Stimulated activated CD8-positive, alpha-beta memory T cell treated with anti-CD3 and anti-CD28 coated beads, Interleukin-4, amount 100 ng/mL, for 24 hours (primary cell): ENCODE results near the gene OR4E2.
"Not testable (repeated sequence)": the region's sequence is repeated elsewhere in the genome, so short reads cannot be mapped to it uniquely, and the experiment has no call there.

Experiments used
- DNase-seq: peaks from one replicate; pipeline ENCODE4 v3.0.0-alpha.2; 2020; ENCODE audit warnings: low read depth

OR4E2 gene, protein sequence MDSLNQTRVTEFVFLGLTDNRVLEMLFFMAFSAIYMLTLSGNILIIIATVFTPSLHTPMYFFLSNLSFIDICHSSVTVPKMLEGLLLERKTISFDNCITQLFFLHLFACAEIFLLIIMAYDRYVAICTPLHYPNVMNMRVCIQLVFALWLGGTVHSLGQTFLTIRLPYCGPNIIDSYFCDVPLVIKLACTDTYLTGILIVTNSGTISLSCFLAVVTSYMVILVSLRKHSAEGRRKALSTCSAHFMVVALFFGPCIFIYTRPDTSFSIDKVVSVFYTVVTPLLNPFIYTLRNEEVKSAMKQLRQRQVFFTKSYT

DNA sequence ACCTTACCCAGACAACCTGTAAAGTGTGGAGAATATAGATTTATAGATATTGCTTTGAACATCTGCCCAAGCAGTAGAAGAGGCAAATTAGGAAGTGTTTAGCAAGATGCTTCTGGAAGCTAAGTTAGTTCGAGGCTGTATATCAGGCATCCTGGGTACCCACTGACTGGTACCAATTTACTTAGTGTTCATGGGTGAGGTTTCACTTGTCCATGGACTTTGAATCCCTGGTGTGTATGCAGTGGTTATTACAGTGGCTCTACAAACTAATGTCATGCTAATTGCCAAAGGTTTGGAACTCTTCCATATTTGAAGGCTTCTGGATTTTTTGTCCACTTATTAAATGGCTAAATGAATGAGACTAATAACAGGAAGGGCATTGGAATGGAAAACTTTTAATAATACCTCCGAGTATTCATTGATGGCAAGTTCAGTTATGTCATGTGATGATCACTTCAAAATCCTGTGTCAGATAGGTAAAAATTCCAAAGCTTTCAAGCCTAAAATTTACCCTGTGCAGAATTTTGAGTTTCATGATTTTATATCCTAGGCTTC is at the start of gene OR4E2:
OR4E2 (plus strand) TSS at position 505 of the 555 bp plus-strand sequence. CDS start 11,248 bp downstream, outside the sequence.
- no peak for DNase-seq

DNA sequence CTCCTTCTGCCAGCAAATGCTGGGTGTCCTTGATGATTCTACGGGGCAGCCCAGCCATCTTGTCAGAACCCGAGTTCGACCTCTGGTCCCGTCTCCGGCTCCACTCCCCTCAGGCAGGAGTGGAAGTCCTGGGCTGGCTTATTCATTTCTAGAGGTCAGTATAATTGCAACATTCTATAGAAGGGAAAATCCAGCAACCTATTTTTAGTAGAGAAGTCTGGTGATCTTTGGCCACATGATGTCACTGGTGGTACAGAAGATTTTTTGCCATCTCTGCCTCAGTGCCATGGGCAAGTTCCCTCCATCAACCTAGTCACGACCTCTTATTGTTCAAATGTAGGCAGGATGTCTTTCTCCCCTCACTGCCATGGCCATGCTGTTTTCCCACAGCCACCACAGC is 41.3 kb upstream of the OR4E2 start:
- DNase-seq = no peak

DNA sequence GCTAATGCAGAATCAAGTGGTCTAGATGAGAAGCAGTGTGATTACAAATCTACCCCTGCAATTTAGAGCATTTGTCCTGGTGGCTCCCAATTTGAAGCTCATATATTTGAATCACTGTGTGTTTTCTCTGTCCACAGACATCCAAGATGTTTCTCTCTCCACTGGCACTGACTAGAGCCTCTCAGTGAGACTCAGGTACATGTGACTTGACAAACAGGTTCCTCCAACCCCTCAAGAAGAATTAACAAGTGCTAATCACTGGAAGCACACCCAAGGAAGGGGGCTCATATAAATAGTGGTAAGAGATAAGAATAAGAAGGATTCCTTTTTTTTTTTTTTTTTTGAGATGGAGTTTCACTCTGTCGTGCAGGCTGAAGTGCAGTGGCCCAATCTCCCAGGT is 39.4 kb upstream of the OR4E2 start:
- DNase-seq = no peak

DNA sequence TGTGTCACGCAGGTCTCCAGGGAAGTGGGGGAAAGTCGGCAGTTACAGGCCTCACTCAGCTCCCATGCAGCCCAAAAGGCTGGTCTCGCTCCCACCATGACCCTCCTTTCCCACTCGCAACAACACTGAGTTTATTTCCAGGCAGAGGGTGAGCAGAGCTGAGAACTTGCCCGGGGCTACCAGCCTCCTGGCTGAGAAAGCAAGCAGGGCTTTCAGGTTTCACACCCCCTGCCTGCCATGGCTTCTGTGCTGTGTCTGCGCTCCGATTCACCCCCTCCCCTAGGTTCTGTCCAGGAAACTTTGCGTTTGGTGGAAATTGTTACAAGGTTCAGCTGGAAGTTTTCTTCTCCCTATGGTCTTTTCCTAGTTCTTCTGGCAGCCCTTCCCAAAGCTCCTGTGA is 36.0 kb upstream of the OR4E2 start:
- no peak for DNase-seq

DNA sequence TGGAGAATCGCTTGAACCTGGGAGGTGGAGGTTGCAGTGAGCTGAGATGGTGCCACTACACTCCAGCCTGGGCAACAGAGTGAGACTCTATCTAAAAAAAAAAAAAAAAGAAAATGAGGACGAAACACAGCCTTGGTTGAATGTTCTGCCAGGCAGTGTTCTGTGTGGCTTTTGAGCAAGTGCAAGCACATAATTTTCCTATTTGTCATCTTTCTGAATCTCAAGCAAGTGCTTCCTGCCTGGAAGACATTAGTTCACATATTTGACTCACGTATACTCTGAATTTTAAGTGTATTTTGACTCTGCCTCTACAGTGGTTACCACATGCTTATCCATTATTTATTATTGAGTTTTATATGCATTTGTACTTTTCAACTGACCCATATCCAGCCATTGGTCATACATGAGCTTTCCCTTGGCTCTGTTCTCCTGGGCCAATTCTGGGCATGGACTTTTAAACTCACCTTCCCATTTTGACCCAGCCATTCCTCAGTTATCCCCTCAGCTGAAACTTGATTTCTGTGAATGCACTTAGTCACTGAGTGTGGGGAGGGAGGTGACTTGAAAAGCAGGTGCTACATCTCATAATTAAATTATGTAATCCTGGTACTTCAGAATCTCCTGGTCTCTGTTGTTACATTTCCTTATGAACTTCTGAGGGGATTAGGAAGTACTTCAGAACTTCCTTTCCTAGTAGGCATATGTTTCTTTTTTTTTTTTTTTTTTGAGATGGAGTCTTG is 27.0 kb upstream of the OR4E2 start:
- DNase-seq = no peak

DNA sequence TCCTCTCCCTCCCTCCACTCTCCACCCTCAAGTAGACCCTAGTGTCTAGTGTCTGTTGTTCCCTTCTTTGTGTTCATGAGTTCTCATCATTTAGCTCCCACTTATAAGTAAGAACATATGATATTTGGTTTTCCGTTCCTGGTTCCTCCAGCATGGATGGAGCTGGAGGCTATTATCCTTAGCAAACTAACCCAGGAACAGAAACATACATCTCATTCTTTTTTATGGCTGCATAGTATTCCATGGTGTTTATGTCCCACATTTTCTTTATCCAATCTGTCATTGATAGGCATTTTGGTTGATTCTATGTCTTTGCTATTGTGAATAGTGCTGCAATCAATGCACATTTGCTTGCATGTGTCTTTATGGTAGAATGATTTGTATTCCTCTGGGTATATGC is 23.1 kb upstream of the OR4E2 start:
- DNase-seq = not testable (repeated sequence)

DNA sequence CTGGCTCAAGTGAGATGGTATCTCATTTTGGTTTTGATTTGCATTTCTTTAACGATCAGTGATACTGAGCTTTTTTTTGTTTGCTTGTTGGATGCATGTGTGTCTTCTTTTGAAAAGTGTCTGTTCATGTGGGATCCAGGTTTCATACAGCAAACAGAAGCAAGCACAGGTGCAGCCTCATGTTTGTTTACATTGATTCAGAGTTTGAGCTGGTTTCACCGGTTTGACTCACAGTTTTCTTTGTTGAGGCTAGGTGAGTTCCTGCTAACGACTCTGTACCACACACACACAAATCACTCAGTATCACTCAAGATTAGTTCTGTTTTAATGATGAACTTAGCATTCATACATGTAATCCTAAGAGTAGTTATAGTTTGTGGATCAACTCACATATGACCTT is 22.6 kb upstream of the OR4E2 start:
- no peak for DNase-seq

DNA sequence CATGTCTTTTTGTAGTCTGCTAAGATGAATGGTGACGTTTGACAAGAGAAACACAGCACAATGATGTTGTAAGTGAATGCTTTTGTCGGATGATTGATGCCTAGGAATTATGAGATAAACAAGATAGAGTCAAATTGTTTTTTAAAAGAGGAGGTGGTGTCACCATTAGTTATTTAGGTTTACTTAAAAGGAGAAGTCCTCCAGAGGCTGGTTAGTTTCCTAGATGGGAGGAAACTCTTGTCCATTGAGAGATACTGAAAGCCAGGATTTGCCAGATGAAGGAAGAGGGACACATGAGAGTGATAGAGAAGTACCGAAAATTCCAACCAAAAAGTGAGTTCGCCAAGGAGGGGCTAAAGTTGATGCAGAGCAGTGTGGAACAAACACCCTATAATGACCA is 18.8 kb upstream of the OR4E2 start, which contains the start of gene OR10G2:
OR10G2 (minus strand) TSS at position 101 of the 400 bp plus-strand sequence; CDS start at position 3, 98 bp downstream.
- no peak for DNase-seq

DNA sequence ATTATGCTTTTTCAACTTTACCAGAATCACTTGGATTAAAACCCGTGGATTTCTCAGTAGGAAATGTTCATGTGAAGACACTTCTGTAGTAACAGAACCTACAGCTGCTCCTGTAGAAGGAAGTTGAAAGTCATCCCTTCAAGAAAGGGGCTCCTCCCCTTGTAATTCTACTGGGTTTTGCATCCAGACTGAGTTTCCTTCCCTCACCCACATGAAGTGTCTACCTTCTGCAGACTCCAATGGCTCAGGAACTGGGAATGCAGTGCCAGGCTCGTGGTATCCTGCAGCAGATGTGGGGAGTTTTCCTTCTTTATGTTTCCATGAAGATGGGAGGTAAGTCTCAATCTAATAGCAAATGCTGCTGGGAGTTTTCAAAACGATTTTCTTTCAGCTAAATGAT is 11.0 kb upstream of the OR4E2 start:
- no peak for DNase-seq

DNA sequence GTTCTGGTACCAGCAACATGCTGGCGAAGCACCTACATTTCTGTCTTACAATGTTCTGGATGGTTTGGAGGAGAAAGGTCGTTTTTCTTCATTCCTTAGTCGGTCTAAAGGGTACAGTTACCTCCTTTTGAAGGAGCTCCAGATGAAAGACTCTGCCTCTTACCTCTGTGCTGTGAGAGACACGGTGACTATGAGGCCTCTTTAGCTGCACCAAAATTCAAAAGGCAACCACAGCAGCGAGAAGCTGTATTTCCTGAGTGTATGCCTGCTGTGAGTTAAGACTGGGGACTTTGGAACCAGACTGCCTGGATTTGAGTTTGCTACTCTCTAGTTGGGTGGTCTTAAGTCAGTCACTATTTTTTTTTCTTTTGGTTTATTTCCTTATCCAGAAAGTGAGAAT is 10.2 kb upstream of the OR4E2 start:
- DNase-seq = no peak

DNA sequence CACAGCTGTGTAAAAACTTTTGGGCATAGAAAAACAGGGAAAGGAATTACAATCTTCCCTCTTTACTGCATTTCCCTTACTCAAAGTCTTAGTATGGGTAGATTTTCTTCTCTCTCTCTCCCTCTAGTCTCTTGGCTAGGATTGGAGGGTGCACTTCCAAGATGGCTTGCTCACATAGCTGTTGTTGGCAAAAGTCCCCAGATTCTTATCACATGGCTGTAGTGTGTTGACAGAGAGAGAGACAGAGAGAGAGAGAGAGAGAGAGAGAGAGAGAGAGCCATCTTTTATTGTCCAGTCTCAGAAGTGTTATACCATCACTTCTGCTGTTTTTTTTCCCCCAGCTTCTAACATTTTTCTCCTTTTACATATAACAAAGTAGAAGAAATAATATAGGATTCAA is 6.3 kb upstream of the OR4E2 start:
- DNase-seq = no peak

DNA sequence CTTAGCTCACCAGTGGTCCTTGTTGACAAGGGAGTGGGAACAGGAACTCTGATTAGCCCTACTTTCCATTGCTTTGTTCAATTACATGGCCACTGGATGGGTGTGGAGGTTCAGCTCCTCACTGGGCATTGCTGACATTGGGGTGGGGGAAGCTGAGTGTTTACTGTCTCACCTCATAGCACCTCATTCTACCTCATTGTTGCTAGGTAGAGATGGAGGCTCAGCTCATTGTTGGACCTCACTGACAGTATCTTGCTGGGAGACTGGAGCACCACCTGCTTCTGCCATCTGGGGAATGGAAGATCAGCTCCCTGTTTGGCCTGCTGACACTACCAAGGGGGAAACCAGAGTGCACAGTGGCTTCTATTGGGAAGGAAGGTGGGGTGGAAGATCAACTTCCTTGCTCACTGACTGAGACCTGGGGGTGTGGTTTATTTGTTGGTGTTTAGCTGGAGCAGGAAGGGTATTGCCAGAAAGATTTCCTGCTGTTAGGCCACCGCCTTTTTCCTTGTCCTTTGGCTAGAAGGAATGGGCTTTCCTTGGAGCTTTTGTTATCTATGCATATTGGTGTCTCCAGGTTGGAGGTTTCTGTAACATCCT is 1.3 kb upstream of the OR4E2 start:
- no peak for DNase-seq

DNA sequence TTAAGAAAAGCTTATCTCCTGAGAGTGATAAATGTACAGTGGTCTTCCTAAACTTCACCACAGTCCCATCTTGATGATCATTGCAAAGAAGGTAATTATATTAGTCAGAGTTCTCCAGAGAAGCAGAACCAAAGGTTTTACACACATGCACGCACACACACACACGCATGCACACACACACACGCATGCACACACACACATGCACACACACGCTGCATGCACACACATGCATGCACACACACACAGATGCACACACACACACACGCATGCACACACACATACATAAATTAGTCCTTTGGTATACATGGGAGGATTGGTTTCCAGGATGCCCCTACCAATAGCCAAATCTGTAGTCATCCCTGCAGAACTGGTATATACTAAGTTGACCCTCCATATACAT is 580 bp downstream of the OR4E2 start:
- no peak for DNase-seq

DNA sequence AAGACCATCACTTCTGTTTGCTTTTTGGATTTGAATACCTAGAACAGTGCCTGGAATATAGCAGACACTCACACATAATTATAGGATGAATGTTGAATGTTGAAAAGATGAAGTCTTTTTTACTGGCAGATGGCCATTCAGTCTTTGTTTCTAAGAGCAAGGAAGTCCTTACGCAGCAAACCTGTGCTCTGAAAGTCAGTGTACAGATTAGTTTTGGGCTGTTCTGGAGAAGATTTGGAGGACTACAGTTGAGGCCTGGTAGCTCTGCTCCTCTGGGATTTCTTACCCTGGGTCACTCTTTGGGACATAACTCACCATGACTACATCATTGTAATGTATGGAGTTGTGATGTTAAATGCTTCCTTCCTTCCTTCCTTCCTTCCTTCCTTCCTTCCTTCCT is 3.3 kb downstream of the OR4E2 start:
- DNase-seq = no peak

DNA sequence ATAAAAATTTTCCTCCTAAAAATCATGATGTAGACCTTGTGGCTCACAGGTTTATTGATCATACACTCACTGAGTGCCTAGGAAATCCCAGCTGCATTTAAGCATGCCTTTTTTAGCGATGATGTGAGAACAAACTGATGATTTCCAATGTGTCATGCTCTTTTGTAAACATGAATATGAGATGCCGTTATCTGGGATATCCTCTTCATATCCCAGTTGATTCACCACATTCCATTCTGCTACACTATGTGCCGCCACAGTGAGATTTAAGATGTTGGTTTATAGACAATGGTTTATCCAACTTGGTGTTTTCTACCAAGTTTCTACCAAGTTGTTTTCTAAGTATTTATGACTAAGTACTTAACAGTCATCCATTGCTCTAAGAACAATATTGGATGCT is 14.7 kb downstream of the OR4E2 start:
- no peak for DNase-seq

DNA sequence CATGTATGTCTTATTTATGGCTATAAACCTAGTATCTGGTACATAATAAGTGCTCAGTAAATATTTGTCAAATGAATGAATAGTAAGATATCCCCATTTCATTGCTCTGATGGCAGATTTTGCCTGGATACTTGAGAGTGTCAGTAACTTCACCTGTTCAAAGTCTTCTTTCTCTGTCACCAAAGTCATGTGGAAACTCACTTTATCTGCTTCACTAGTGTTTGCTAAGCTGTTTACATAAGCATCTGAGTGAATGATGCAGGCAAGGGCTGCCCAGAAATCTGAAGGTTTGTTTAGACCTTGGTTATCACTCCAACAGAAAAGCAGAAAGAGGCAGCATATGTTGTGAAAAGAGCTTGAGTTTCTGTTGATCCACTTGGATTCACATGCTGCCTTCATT is 15.6 kb downstream of the OR4E2 start:
- DNase-seq = no peak

DNA sequence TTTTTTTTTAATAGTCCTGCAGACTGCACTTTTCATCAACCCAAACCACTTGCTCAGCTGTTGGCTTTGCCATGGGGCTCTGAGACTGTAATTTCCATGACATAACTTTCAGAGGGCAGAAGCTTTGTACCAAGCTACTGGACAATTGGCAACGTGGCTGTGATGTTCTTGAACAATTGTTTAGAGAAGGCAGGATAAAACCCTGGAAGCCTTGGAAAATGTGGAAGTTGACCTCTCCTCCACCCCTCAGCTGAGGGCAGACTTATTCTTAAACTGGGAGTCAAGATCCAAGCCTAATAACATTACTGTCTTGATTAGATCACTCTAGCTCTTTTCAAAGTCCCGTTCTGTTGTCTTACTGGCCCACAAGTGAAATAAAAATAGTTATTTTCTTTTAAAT is 17.7 kb downstream of the OR4E2 start:
- DNase-seq = no peak

DNA sequence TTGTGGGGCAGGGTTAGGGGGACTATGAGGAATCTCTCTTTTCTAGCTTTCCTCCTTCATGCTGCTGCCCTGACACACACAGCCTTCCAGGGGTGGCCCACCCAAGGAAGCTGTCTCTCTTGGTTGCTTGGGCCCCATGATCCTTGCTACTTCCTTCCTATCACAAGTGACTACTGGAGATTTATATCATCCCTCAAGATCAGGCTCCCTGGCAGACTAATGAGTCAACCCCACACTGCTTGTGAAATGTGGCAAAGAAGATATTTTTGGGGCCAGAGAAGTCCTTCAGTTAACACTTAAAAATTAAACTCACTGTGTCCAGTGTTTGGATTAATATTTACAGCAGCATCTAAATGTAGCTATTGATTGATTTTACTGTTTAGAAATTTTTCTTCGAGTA is 18.5 kb downstream of the OR4E2 start:
- DNase-seq = no peak

DNA sequence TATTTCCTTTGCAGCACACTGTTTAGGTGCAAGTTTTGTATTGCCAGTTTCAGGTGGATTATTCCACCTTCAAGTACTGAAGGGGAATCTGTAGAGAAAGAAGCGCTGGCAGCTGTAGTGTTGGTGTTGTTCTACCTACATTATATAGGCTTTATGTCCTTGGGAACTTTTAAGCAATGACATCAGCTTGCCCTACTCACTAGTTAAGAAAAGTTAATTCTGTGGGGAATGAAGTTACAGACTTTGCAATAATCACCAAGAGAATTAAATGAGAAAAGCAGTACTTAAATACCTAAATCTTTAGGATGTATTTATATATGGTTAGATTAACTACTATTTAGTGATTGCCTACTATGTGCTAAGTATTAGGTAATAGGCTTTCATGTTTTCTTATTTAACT is 20.1 kb downstream of the OR4E2 start, which contains the start of gene OR4E1:
OR4E1 (minus strand) TSS at position 101 of the 400 bp plus-strand sequence. CDS start 2,883 bp downstream, outside the sequence.
- DNase-seq = no peak

DNA sequence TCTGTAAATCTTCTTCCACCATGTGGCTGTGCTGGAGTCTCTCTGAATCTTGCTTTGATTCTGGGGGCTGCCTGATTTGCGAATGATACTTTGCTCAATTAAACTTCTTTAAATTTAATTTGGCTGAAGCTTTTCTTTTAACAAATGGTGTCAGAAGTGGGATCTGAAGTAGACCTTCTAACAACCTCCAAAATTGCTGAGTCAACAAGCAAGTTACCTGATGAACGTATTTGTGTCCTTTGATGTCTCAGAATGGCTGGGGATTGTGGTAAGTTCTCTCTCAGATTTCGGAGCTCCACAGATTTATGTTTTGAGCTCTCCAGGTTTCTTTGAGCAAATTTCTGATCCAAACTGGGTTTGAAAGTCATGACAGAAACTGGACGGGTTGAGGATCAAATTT is 21.9 kb downstream of the OR4E2 start:
- no peak for DNase-seq

DNA sequence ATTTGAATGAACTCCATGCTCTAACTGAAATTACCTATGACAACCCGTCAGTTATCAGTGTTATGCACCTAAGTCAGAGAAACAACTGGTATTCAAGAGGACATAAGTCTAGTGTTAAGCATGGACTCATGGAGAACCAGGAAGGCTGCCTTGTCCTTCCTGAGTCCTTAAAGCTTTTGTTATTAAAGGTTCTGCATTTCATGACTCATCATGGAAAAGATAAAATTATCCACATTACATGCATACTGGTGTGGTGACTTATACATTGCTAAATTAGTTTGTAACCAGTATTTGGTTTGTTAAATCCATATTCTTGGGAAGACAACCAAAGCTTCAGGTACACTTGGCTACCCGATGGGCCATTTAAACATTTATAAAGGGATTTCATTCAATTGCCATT is 26.4 kb downstream of the OR4E2 start:
- DNase-seq = no peak

DNA sequence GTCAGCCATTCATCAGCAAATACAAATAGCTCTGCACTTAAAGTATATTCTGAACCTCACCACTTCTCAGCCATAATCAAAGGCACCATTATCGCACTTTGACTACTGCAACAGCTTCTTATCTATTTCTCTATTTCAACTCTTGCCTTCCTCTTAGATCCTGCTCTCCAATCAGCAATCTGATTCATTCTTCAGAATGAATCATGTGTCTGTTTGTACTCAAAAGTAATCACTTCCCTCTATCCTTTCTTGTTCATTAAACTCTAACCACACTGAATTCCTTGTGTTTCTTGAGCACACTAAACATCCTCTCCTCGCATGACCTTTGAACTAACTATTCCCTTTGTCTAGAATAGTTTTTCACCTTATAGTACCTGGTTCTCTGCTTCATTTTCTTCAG is 32.8 kb downstream of the OR4E2 start:
- no peak for DNase-seq

DNA sequence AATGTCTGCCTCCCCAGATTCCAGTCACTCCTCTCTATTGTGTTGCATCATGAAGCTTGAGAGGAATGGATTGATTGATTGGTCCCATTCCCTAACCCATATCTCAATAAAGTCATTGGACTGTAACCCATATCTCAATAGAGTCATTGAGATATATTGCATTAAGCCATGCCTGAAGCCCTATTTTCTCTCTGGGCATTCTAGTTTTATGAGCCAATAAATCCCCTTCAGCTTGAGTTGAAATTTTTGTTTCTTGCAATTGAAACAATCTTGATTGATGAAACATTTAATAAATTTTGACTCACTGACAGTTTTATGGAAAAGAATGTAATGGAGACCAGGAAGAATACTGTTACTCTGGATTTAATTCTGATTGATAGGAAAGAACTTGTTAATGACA is 40.8 kb downstream of the OR4E2 start:
- DNase-seq = no peak
